Measurements from ENCODE around the gene MND1.

The MND1 gene

GRCh38 chr4:153345012-153345981 lies 809 bp downstream of the MND1 start:
- WGBS, 2 donors (ENCODE audit: extremely low coverage in 2 of 2, insufficient read length in 2 of 2, insufficient replicate concordance in 1 of 2), result no CpG with 5 or more reads among the region's 44 CpGs
- H3K4ac ChIP-seq (ENCODE audit: low read length), result no peak overlapping the region

GRCh38 chr4:153346031-153346430 lies 1.5 kb downstream of the MND1 start:
- H3K79me1 ChIP-seq (ENCODE audit: low read depth, low read length), result no peaks in the 10 kb centered on the region
- H3K27ac ChIP-seq (replicated peaks; ENCODE audit: low read length), result no peak overlapping the region
- no peak overlapping the region for H3K18ac ChIP-seq (ENCODE audit: low read length)
- H3K4me3 ChIP-seq (ENCODE audit: low read length in 2 of 2), result peak overlapping the region in 1 of 2 donors; percentile 55
- H3K9me3 ChIP-seq (replicated peaks in 1 of 2; ENCODE audit: control insufficient read depth in 2 of 2, insufficient read depth in 1 of 2, low read depth in 1 of 2, low read length in 2 of 2), result no peaks in the 10 kb centered on the region
- no peak overlapping the region for H2BK120ac ChIP-seq (ENCODE audit: low read depth, low read length)
- WGBS, 2 donors (ENCODE audit: extremely low coverage in 2 of 2, insufficient read length in 2 of 2, insufficient replicate concordance in 1 of 2), result 100% methylated on average over 1 of the region's 2 CpGs; no CpG with 5 or more reads in 1 of the 2 donors
- no peak overlapping the region for H4K8ac ChIP-seq (ENCODE audit: low read depth, low read length)
- no peak overlapping the region for H2BK12ac ChIP-seq (ENCODE audit: low read length)
- no peak overlapping the region for H4K91ac ChIP-seq (ENCODE audit: low read depth, low read length, poor library complexity)
- H3K14ac ChIP-seq (ENCODE audit: low read length), result no peak overlapping the region
- H2BK15ac ChIP-seq (ENCODE audit: low read length), result no peak overlapping the region
- DNase-seq (ENCODE audit: low spot score), result no peak
- no peaks in the 10 kb centered on the region for H3K27me3 ChIP-seq (ENCODE audit: control insufficient read depth in 3 of 3, insufficient read depth in 3 of 3, low read depth in 1 of 3, low read length in 3 of 3)
- H3K23ac ChIP-seq (ENCODE audit: low read depth, low read length, poor library complexity), result no peak overlapping the region
- H3K4me1 ChIP-seq (ENCODE audit: control insufficient read depth in 2 of 2, insufficient read depth in 1 of 2, low read depth in 1 of 2, low read length in 2 of 2), result peaks cover 6 to 7% of the 10 kb centered on the region in 2 donors
- H2BK5ac ChIP-seq (ENCODE audit: low read length), result no peak overlapping the region
- H3K36me3 ChIP-seq (replicated peaks in 1 of 2; ENCODE audit: control insufficient read depth in 2 of 2, insufficient read depth in 2 of 2, low read length in 2 of 2), result peaks cover 0 to 23% of the 10 kb centered on the region in 2 donors
- H3K4me2 ChIP-seq (ENCODE audit: insufficient read depth, low read length, poor library complexity, severe bottlenecking), result no peak overlapping the region
- H2AFZ ChIP-seq (ENCODE audit: low read length), result peak overlapping the region; percentile 83
- H3K4ac ChIP-seq (ENCODE audit: low read length), result no peak overlapping the region
- H2AK5ac ChIP-seq (ENCODE audit: low read depth, low read length), result no peak overlapping the region
- no peak overlapping the region for H3K9ac ChIP-seq (ENCODE audit: low read depth, low read length, poor library complexity)

More at GRCh38 chr4:153345012-153345981, 809 bp downstream of the MND1 start:
- Histone ChIP-seq H3K4me3 (ENCODE audit: low read length in 2 of 2) (peak overlapping the region; percentile 55 to 91), H3K36me3 (replicated peaks in 1 of 2; ENCODE audit: control insufficient read depth in 2 of 2, insufficient read depth in 2 of 2, low read length in 2 of 2) (peaks cover 2 to 23% of the 10 kb centered on the region in 2 donors), H3K79me1 (ENCODE audit: low read depth, low read length) (no peaks in the 10 kb centered on the region), H3K23ac (ENCODE audit: low read depth, low read length, poor library complexity) (peak overlapping the region; percentile 87), H2BK12ac (ENCODE audit: low read length) (no peak overlapping the region), H2AFZ (ENCODE audit: low read length) (peak overlapping the region; percentile 83), H2BK5ac (ENCODE audit: low read length) (peak overlapping the region; percentile 93), H2BK120ac (ENCODE audit: low read depth, low read length) (peak overlapping the region; percentile 94), H3K18ac (ENCODE audit: low read length) (peak overlapping the region; percentile 95), H3K9me3 (replicated peaks in 1 of 2; ENCODE audit: control insufficient read depth in 2 of 2, insufficient read depth in 1 of 2, low read depth in 1 of 2, low read length in 2 of 2) (no peaks in the 10 kb centered on the region), H3K27ac (replicated peaks; ENCODE audit: low read length) (peak overlapping the region; percentile 86), H3K9ac (ENCODE audit: low read depth, low read length, poor library complexity) (no peak overlapping the region), H3K27me3 (ENCODE audit: control insufficient read depth in 3 of 3, insufficient read depth in 3 of 3, low read depth in 1 of 3, low read length in 3 of 3) (no peaks in the 10 kb centered on the region), H4K91ac (ENCODE audit: low read depth, low read length, poor library complexity) (no peak overlapping the region), H3K4me1 (ENCODE audit: control insufficient read depth in 2 of 2, insufficient read depth in 1 of 2, low read depth in 1 of 2, low read length in 2 of 2) (peaks cover 6 to 7% of the 10 kb centered on the region in 2 donors), H2BK15ac (ENCODE audit: low read length) (no peak overlapping the region), H4K8ac (ENCODE audit: low read depth, low read length) (no peak overlapping the region), H2AK5ac (ENCODE audit: low read depth, low read length) (no peak overlapping the region), H3K4me2 (ENCODE audit: insufficient read depth, low read length, poor library complexity, severe bottlenecking) (peak overlapping the region; percentile 90), H3K14ac (ENCODE audit: low read length) (peak overlapping the region; percentile 76)
- peak; percentile 70 for DNase-seq (ENCODE audit: low spot score)

GRCh38 chr4:153346563-153346962 lies 2.1 kb downstream of the MND1 start:
- Histone ChIP-seq H3K4me2 (ENCODE audit: insufficient read depth, low read length, poor library complexity, severe bottlenecking) (no peak overlapping the region), H4K8ac (ENCODE audit: low read depth, low read length) (no peak overlapping the region), H3K14ac (ENCODE audit: low read length) (no peak overlapping the region), H2AK5ac (ENCODE audit: low read depth, low read length) (no peak overlapping the region), H3K79me1 (ENCODE audit: low read depth, low read length) (no peaks in the 10 kb centered on the region), H4K91ac (ENCODE audit: low read depth, low read length, poor library complexity) (no peak overlapping the region), H3K9ac (ENCODE audit: low read depth, low read length, poor library complexity) (no peak overlapping the region), H3K18ac (ENCODE audit: low read length) (no peak overlapping the region), H3K9me3 (replicated peaks in 1 of 2; ENCODE audit: control insufficient read depth in 2 of 2, insufficient read depth in 1 of 2, low read depth in 1 of 2, low read length in 2 of 2) (no peaks in the 10 kb centered on the region), H3K27ac (replicated peaks; ENCODE audit: low read length) (no peak overlapping the region), H3K4me3 (ENCODE audit: low read length in 2 of 2) (peak overlapping the region in 1 of 2 donors; percentile 55), H2BK15ac (ENCODE audit: low read length) (no peak overlapping the region), H2BK120ac (ENCODE audit: low read depth, low read length) (no peak overlapping the region), H3K23ac (ENCODE audit: low read depth, low read length, poor library complexity) (no peak overlapping the region), H3K4me1 (ENCODE audit: control insufficient read depth in 2 of 2, insufficient read depth in 1 of 2, low read depth in 1 of 2, low read length in 2 of 2) (peaks cover 6 to 7% of the 10 kb centered on the region in 2 donors), H2AFZ (ENCODE audit: low read length) (no peak overlapping the region), H2BK12ac (ENCODE audit: low read length) (no peak overlapping the region), H3K36me3 (replicated peaks in 1 of 2; ENCODE audit: control insufficient read depth in 2 of 2, insufficient read depth in 2 of 2, low read length in 2 of 2) (peaks cover 0 to 23% of the 10 kb centered on the region in 2 donors), H3K4ac (ENCODE audit: low read length) (no peak overlapping the region), H3K27me3 (ENCODE audit: control insufficient read depth in 3 of 3, insufficient read depth in 3 of 3, low read depth in 1 of 3, low read length in 3 of 3) (no peaks in the 10 kb centered on the region), H2BK5ac (ENCODE audit: low read length) (no peak overlapping the region)
- DNase-seq (ENCODE audit: low spot score), result peak; percentile 6
- no CpG with 5 or more reads among the region's 5 CpGs for WGBS, 2 donors (ENCODE audit: extremely low coverage in 2 of 2, insufficient read length in 2 of 2, insufficient replicate concordance in 1 of 2)

- Histone ChIP-seq H3K4ac (ENCODE audit: low read length) (no peak overlapping the region), H2BK15ac (ENCODE audit: low read length) (no peak overlapping the region), H3K18ac (ENCODE audit: low read length) (no peak overlapping the region), H3K23ac (ENCODE audit: low read depth, low read length, poor library complexity) (no peak overlapping the region), H2AFZ (ENCODE audit: low read length) (no peak overlapping the region), H4K91ac (ENCODE audit: low read depth, low read length, poor library complexity) (no peak overlapping the region), H2BK12ac (ENCODE audit: low read length) (no peak overlapping the region), H3K36me3 (replicated peaks in 1 of 2; ENCODE audit: control insufficient read depth in 2 of 2, insufficient read depth in 2 of 2, low read length in 2 of 2) (peaks cover 0 to 27% of the 10 kb centered on the region in 2 donors), H3K4me3 (ENCODE audit: low read length in 2 of 2) (no peak overlapping the region), H2BK120ac (ENCODE audit: low read depth, low read length) (no peak overlapping the region), H3K4me1 (ENCODE audit: control insufficient read depth in 2 of 2, insufficient read depth in 1 of 2, low read depth in 1 of 2, low read length in 2 of 2) (peaks cover 6 to 7% of the 10 kb centered on the region in 2 donors), H3K27ac (replicated peaks; ENCODE audit: low read length) (no peak overlapping the region), H3K79me1 (ENCODE audit: low read depth, low read length) (no peaks in the 10 kb centered on the region), H3K9me3 (replicated peaks in 1 of 2; ENCODE audit: control insufficient read depth in 2 of 2, insufficient read depth in 1 of 2, low read depth in 1 of 2, low read length in 2 of 2) (no peaks in the 10 kb centered on the region), H2BK5ac (ENCODE audit: low read length) (no peak overlapping the region), H3K27me3 (ENCODE audit: control insufficient read depth in 3 of 3, insufficient read depth in 3 of 3, low read depth in 1 of 3, low read length in 3 of 3) (no peaks in the 10 kb centered on the region), H3K9ac (ENCODE audit: low read depth, low read length, poor library complexity) (no peak overlapping the region), H4K8ac (ENCODE audit: low read depth, low read length) (no peak overlapping the region), H2AK5ac (ENCODE audit: low read depth, low read length) (no peak overlapping the region), H3K4me2 (ENCODE audit: insufficient read depth, low read length, poor library complexity, severe bottlenecking) (no peak overlapping the region), H3K14ac (ENCODE audit: low read length) (no peak overlapping the region)
- no peak for DNase-seq (ENCODE audit: low spot score)
Observed at GRCh38 chr4:153347117-153347516, 2.6 kb downstream of the MND1 start.
